ENCODE data around the gene HBB. TPM values are rescaled to one million over a fixed set of nuclear protein-coding genes. Genes with fewer than 3 reads are reported as not detected.
"Not testable (repeated sequence)": the region's sequence is repeated elsewhere in the genome, so short reads cannot be mapped to it uniquely, and the experiment has no call there.

HBB gene
- polyA plus RNA-seq, 1 donor from 2014 or later, result not detected

DNA sequence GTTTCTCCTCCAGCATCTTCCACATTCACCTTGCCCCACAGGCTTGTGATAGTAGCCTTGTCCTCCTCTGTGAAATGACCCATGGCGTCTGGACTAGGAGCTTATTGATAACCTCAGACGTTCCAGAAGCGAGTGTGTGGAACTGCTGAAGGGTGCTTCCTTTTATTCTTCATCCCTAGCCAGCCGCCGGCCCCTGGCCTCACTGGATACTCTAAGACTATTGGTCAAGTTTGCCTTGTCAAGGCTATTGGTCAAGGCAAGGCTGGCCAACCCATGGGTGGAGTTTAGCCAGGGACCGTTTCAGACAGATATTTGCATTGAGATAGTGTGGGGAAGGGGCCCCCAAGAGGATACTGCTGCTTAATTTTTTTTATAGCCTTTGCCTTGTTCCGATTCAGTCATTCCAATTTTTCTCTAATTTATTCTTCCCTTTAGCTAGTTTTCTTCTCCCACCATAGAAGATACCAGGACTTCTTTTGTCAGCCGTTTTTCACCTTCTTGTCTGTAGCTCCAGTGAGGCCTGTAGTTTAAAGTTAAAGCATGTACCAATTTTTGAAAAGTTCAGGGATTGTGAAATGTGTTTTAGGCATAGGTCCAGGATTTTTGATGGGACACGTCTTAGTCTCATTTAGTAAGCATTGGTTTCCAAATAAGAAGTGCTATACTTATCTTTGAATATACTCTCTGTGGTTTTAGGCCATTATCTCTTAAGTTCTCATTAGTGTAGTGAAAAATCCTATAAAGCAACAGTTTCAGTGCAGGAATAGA, 28.0 kb upstream of the HBB start, which contains the start of gene HBG2:
Gene HBG2, minus strand, starts transcription at position 136 of the 768 bp plus-strand sequence. Its CDS starts 53 bp downstream, at position 83.
- H3K79me2 ChIP-seq (replicated peaks; ENCODE audit: insufficient read depth, low read length); H2AFZ ChIP-seq (ENCODE audit: low read depth, low read length); H3K4me3 ChIP-seq (ENCODE audit: low read length); H4K20me1 ChIP-seq (ENCODE audit: insufficient read depth); H3K9me3 ChIP-seq (ENCODE audit: low read length); H3K4me2 ChIP-seq (ENCODE audit: low read length); H3K27ac ChIP-seq (ENCODE audit: low read length); H3F3A ChIP-seq (ENCODE audit: insufficient read depth, low read length, poor library complexity, severe bottlenecking); H3K36me3 ChIP-seq (ENCODE audit: insufficient read depth, low read length); H3K9me2 ChIP-seq (ENCODE audit: insufficient read depth, low read length); H3K27me3 ChIP-seq (ENCODE audit: insufficient read depth, low read depth, low read length); H3K9ac ChIP-seq (ENCODE audit: low read length): not testable (repeated sequence)

DNA sequence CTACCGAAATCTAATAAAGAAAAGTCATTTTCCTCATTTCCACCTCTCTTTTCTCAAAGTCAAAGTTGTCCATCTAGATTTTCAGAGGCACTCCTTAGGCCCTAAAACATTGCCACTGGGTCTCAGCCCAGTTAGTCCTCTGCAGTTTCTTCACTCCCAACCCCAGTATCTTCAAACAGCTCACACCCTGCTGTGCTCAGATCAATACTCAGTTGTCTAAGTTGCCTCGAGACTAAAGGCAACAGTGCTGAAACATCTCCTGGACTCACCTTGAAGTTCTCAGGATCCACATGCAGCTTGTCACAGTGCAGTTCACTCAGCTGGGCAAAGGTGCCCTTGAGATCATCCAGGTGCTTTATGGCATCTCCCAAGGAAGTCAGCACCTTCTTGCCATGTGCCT, 27.2 kb upstream of the HBB start:
- not testable (repeated sequence) for H3K9me3 ChIP-seq (ENCODE audit: low read length)

DNA sequence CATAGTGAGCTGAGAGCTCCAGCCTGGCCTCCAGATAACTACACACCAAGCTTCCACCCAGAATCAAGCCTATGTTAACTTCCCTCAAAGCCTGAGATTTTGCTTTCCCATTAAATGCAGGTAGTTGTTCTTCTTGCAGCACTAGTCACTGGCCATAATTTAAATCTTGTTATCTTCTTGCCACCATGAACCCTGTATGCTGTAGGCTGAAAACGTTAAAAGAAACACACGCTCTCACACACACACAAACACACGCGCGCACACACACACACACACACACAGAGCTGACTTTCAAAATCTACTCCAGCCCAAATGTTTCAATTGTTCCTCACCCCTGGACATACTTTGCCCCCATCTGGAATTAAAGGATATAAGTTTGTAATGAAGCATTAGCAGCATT, 26.6 kb upstream of the HBB start:
- not testable (repeated sequence) for H3K4me2 ChIP-seq (ENCODE audit: low read length); H2AFZ ChIP-seq (ENCODE audit: low read depth, low read length); H3K27ac ChIP-seq (ENCODE audit: low read length); H4K20me1 ChIP-seq (ENCODE audit: insufficient read depth); H3K9ac ChIP-seq (ENCODE audit: low read length); H3K4me3 ChIP-seq (ENCODE audit: low read length); H3F3A ChIP-seq (ENCODE audit: insufficient read depth, low read length, poor library complexity, severe bottlenecking); H3K36me3 ChIP-seq (ENCODE audit: insufficient read depth, low read length); H3K79me2 ChIP-seq (replicated peaks; ENCODE audit: insufficient read depth, low read length); H3K9me2 ChIP-seq (ENCODE audit: insufficient read depth, low read length); H3K9me3 ChIP-seq (ENCODE audit: low read length); H3K27me3 ChIP-seq (ENCODE audit: insufficient read depth, low read depth, low read length)

More for the DNA sequence above, 27.2 kb upstream of the HBB start:
- not testable (repeated sequence) for H3K79me2 ChIP-seq (replicated peaks; ENCODE audit: insufficient read depth, low read length); H3K4me2 ChIP-seq (ENCODE audit: low read length); H4K20me1 ChIP-seq (ENCODE audit: insufficient read depth); H3K9me2 ChIP-seq (ENCODE audit: insufficient read depth, low read length); H3K36me3 ChIP-seq (ENCODE audit: insufficient read depth, low read length); H3K4me3 ChIP-seq (ENCODE audit: low read length); H3K27ac ChIP-seq (ENCODE audit: low read length); H3F3A ChIP-seq (ENCODE audit: insufficient read depth, low read length, poor library complexity, severe bottlenecking); H3K27me3 ChIP-seq (ENCODE audit: insufficient read depth, low read depth, low read length); H3K9ac ChIP-seq (ENCODE audit: low read length); H2AFZ ChIP-seq (ENCODE audit: low read depth, low read length)

DNA sequence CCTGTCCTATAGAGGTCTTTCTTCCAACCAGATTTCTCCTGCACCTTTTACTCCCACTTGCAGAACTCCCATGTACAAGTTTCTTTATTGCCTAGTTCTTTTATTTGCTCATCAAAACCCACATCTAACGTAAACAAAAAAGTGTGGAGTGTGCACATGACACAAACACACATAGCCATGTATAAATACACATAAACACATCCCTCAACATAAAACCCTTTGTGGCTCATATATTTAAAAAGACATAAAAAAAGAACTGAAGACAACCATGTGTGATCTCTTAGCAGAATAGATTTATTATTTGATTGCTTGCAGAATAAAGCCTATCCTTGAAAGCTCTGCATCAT, 26.0 kb upstream of the HBB start:
- H3K27me3 ChIP-seq (ENCODE audit: insufficient read depth, low read depth, low read length), result no peaks in the 10 kb centered on the region
- no peaks in the 10 kb centered on the region for H3K9me2 ChIP-seq (ENCODE audit: insufficient read depth, low read length)
- no peak overlapping the region for H3K27ac ChIP-seq (ENCODE audit: low read length)
- no peaks in the 10 kb centered on the region for H3K9me3 ChIP-seq (ENCODE audit: low read length)
- TF ChIP-seq TAF1 (IDR thresholded peaks at IDR 0.05; ENCODE audit: low read depth), result no peak
- TF ChIP-seq POLR2AphosphoS5 (IDR thresholded peaks at IDR 0.05), result no peak
- TF ChIP-seq SMC3 (conservative IDR thresholded peaks at IDR 0.05; ENCODE audit: poor library complexity), result no peak
- TF ChIP-seq, protein P1, sequence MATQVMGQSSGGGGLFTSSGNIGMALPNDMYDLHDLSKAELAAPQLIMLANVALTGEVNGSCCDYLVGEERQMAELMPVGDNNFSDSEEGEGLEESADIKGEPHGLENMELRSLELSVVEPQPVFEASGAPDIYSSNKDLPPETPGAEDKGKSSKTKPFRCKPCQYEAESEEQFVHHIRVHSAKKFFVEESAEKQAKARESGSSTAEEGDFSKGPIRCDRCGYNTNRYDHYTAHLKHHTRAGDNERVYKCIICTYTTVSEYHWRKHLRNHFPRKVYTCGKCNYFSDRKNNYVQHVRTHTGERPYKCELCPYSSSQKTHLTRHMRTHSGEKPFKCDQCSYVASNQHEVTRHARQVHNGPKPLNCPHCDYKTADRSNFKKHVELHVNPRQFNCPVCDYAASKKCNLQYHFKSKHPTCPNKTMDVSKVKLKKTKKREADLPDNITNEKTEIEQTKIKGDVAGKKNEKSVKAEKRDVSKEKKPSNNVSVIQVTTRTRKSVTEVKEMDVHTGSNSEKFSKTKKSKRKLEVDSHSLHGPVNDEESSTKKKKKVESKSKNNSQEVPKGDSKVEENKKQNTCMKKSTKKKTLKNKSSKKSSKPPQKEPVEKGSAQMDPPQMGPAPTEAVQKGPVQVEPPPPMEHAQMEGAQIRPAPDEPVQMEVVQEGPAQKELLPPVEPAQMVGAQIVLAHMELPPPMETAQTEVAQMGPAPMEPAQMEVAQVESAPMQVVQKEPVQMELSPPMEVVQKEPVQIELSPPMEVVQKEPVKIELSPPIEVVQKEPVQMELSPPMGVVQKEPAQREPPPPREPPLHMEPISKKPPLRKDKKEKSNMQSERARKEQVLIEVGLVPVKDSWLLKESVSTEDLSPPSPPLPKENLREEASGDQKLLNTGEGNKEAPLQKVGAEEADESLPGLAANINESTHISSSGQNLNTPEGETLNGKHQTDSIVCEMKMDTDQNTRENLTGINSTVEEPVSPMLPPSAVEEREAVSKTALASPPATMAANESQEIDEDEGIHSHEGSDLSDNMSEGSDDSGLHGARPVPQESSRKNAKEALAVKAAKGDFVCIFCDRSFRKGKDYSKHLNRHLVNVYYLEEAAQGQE (IDR thresholded peaks at IDR 0.05; ENCODE audit: borderline replicate concordance), result no peak
- TF ChIP-seq EZH2 (IDR thresholded peaks at IDR 0.05; ENCODE audit: borderline replicate concordance, insufficient read depth, low read length, poor library complexity, severe bottlenecking), result no peak
- no peak for TF ChIP-seq RAD21 (conservative IDR thresholded peaks at IDR 0.05)
- no peak for TF ChIP-seq EP300 (conservative IDR thresholded peaks at IDR 0.05; ENCODE audit: poor library complexity, severe bottlenecking)
- no peak for TF ChIP-seq MXI1 (conservative IDR thresholded peaks at IDR 0.05; ENCODE audit: poor library complexity, severe bottlenecking)
- TF ChIP-seq, protein P2, sequence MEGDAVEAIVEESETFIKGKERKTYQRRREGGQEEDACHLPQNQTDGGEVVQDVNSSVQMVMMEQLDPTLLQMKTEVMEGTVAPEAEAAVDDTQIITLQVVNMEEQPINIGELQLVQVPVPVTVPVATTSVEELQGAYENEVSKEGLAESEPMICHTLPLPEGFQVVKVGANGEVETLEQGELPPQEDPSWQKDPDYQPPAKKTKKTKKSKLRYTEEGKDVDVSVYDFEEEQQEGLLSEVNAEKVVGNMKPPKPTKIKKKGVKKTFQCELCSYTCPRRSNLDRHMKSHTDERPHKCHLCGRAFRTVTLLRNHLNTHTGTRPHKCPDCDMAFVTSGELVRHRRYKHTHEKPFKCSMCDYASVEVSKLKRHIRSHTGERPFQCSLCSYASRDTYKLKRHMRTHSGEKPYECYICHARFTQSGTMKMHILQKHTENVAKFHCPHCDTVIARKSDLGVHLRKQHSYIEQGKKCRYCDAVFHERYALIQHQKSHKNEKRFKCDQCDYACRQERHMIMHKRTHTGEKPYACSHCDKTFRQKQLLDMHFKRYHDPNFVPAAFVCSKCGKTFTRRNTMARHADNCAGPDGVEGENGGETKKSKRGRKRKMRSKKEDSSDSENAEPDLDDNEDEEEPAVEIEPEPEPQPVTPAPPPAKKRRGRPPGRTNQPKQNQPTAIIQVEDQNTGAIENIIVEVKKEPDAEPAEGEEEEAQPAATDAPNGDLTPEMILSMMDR (IDR thresholded peaks at IDR 0.05; ENCODE audit: poor library complexity, severe bottlenecking), result no peak
- H3K79me2 ChIP-seq (replicated peaks; ENCODE audit: insufficient read depth, low read length), result no peaks in the 10 kb centered on the region
- no peak overlapping the region for H3K4me3 ChIP-seq (ENCODE audit: low read length)
- no peaks in the 10 kb centered on the region for H3F3A ChIP-seq (ENCODE audit: insufficient read depth, low read length, poor library complexity, severe bottlenecking)
- no peaks in the 10 kb centered on the region for H3K36me3 ChIP-seq (ENCODE audit: insufficient read depth, low read length)
- no peak overlapping the region for H3K4me2 ChIP-seq (ENCODE audit: low read length)
- H2AFZ ChIP-seq (ENCODE audit: low read depth, low read length), result no peak overlapping the region
- no peak overlapping the region for H3K9ac ChIP-seq (ENCODE audit: low read length)
- H4K20me1 ChIP-seq (ENCODE audit: insufficient read depth), result no peaks in the 10 kb centered on the region

All from neural cell (in vitro differentiated cells).